ENCODE data around the gene OR8D2. TPM values are rescaled to one million over a fixed set of nuclear protein-coding genes. Genes with fewer than 3 reads are reported as not detected.

The OR8D2 gene
- total and polyA plus RNA-seq, 2 of the 4 experiments (the other 2 are of a cell fraction), result not detected

DNA sequence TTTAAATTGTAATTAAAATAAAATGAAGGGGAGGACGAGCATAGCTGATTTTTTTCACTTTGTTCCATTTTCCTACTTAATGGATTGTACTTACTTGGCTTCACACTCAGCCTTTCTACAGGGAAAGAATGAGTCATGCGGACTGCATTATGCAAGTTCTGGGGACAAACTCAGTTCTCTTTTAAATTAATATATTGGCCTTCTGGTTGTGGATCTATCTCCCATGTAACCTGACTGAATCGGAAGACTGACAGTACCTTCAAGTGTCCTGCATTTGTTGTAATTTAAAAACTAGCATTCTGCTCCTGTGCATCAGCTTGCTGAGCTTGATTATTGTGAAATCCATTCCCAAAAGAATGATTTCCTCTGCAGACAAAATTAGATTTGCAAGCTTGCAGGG is 18.4 kb downstream of the OR8D2 start:
- Histone ChIP-seq H3K4ac (ENCODE audit: low read depth, low read length) (no peak overlapping the region), H3K14ac (replicated peaks; ENCODE audit: low read depth, low read length) (no peak overlapping the region), H3K27ac (ENCODE audit: insufficient read depth, low read length) (no peak overlapping the region), H3K27me3 (ENCODE audit: control insufficient read depth, insufficient read depth, low read length) (no peaks in the 10 kb centered on the region), H3K23ac (ENCODE audit: low read depth, low read length) (no peak overlapping the region), H3K4me1 (ENCODE audit: control insufficient read depth, insufficient read depth, low read length) (peaks cover 2% of the 10 kb centered on the region; the same call in 1 of the 2 replicates), H4K91ac (ENCODE audit: insufficient read depth, low read depth, low read length) (no peak overlapping the region), H4K5ac (ENCODE audit: low read depth, low read length) (no peak overlapping the region), H4K20me1 (ENCODE audit: insufficient read depth, low read length) (no peaks in the 10 kb centered on the region), H3K79me1 (ENCODE audit: low read depth in 1 of 2, low read length in 2 of 2) (no peaks in the 10 kb centered on the region), H2BK15ac (ENCODE audit: low read depth, low read length) (no peak overlapping the region), H3K4me2 (ENCODE audit: low read depth, low read length) (no peak overlapping the region), H2AK9ac (replicated peaks; ENCODE audit: low read depth, low read length, poor library complexity) (no peak overlapping the region), H3K9me1 (ENCODE audit: insufficient read depth, low read length) (no peaks in the 10 kb centered on the region), H3K9ac (ENCODE audit: low read depth, low read length) (no peak overlapping the region), H3K9me3 (ENCODE audit: control insufficient read depth, insufficient read depth, low read length) (no peaks in the 10 kb centered on the region; the same call in 1 of the 2 replicates), H2BK20ac (ENCODE audit: low read depth, low read length) (no peak overlapping the region), H2AFZ (replicated peaks; ENCODE audit: low read length, poor library complexity) (no peak overlapping the region), H3K18ac (ENCODE audit: low read depth, low read length) (peak overlapping the region; percentile 24; the same call in 1 of the 2 replicates), H2BK5ac (ENCODE audit: low read depth, low read length, poor library complexity, severe bottlenecking) (peak overlapping the region; percentile 30), H2AK5ac (ENCODE audit: low read depth, low read length) (no peak overlapping the region), H3K56ac (ENCODE audit: extremely low read depth, insufficient read depth, low read length) (no peak overlapping the region), H2BK120ac (ENCODE audit: low read depth, low read length) (no peak overlapping the region), H3K36me3 (ENCODE audit: control insufficient read depth, insufficient read depth, low read length) (no peaks in the 10 kb centered on the region), H3K4me3 (ENCODE audit: insufficient read depth, low read depth, low read length) (no peak overlapping the region), H4K8ac (ENCODE audit: low read depth in 2 of 2, low read length in 2 of 2) (no peak overlapping the region)
- ChIA-PET POLR2A (ENCODE audit: unreplicated experiment) (no interaction called here), CTCF (no interaction called here)
- DNase-seq, result peak; percentile 54
- in situ Hi-C loops (cut with MboI; ENCODE audit: low sequenced_read_pairs) (no loop called here), intact Hi-C loops (cut with micrococcal nuclease) (no loop called here), dilution Hi-C loops (cut with HindIII; ENCODE audit: low sequenced_read_pairs, unreplicated experiment) (no loop called here)
- no TSS peak for BruUV-seq (replicated peaks)
- no CpG with 5 or more reads among the region's 3 CpGs for WGBS, 2 experiments (ENCODE audit: extremely low coverage in 2 of 2, insufficient read length in 1 of 2)
- TF ChIP-seq RCOR1 (IDR thresholded peaks at IDR 0.05; ENCODE audit: insufficient replicate concordance, low read length) (no peak), RAD21 (IDR thresholded peaks at IDR 0.05; ENCODE audit: low read length) (no peak), MAZ (IDR thresholded peaks at IDR 0.05; ENCODE audit: borderline replicate concordance, low read depth, low read length) (no peak), NFE2L2 (IDR thresholded peaks at IDR 0.05; ENCODE audit: low read depth, low read length) (no peak), MXI1 (IDR thresholded peaks at IDR 0.05; ENCODE audit: borderline replicate concordance, low read depth, low read length) (no peak), RFX5 (IDR thresholded peaks at IDR 0.05; ENCODE audit: low read depth, low read length) (no peak), FOS (IDR thresholded peaks at IDR 0.05; ENCODE audit: low read depth, low read length) (peak; percentile 29; the same call in 1 of the 2 replicates), CEBPB (IDR thresholded peaks at IDR 0.05; ENCODE audit: low read depth, low read length) (peak; percentile 54; the same call in 1 of the 2 replicates)
- TF ChIP-seq, protein P1, sequence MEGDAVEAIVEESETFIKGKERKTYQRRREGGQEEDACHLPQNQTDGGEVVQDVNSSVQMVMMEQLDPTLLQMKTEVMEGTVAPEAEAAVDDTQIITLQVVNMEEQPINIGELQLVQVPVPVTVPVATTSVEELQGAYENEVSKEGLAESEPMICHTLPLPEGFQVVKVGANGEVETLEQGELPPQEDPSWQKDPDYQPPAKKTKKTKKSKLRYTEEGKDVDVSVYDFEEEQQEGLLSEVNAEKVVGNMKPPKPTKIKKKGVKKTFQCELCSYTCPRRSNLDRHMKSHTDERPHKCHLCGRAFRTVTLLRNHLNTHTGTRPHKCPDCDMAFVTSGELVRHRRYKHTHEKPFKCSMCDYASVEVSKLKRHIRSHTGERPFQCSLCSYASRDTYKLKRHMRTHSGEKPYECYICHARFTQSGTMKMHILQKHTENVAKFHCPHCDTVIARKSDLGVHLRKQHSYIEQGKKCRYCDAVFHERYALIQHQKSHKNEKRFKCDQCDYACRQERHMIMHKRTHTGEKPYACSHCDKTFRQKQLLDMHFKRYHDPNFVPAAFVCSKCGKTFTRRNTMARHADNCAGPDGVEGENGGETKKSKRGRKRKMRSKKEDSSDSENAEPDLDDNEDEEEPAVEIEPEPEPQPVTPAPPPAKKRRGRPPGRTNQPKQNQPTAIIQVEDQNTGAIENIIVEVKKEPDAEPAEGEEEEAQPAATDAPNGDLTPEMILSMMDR (conservative IDR thresholded peaks at IDR 0.05; ENCODE audit: low read depth, low read length), result no peak
- TF ChIP-seq, protein P2, sequence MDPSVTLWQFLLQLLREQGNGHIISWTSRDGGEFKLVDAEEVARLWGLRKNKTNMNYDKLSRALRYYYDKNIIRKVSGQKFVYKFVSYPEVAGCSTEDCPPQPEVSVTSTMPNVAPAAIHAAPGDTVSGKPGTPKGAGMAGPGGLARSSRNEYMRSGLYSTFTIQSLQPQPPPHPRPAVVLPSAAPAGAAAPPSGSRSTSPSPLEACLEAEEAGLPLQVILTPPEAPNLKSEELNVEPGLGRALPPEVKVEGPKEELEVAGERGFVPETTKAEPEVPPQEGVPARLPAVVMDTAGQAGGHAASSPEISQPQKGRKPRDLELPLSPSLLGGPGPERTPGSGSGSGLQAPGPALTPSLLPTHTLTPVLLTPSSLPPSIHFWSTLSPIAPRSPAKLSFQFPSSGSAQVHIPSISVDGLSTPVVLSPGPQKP (IDR thresholded peaks at IDR 0.05; ENCODE audit: borderline replicate concordance, low read depth, low read length), result no peak
- peak; percentile 40; the same call in 1 of the 2 replicates for ATAC-seq (ENCODE audit: low read depth)

Data from IMR-90 (cell line).